ENCODE results near the gene FMNL2. TPM values are rescaled to one million over a fixed set of nuclear protein-coding genes. Genes with fewer than 3 reads are reported as not detected.

The FMNL2 gene
- total RNA-seq, 1 donor from 2014 or later = 15.7 TPM

GRCh38 chr2:152537081-152537651, 202.2 kb downstream of the FMNL2 start:
- Histone ChIP-seq H3K36me3 (ENCODE audit: control insufficient read depth in 3 of 3, insufficient read depth in 3 of 3, low read length in 3 of 3) (no peaks in the 10 kb centered on the region), H3K4me3 (ENCODE audit: low read length in 3 of 3) (no peak overlapping the region), H3K4me1 (ENCODE audit: control insufficient read depth in 3 of 3, insufficient read depth in 3 of 3, low read length in 3 of 3) (peaks cover 9 to 23% (median 19%) of the 10 kb centered on the region in 3 donors), H3K9ac (ENCODE audit: low read depth in 1 of 3, low read length in 3 of 3) (no peak overlapping the region), H3K27me3 (ENCODE audit: control insufficient read depth in 3 of 3, insufficient read depth in 3 of 3, low read length in 3 of 3) (no peaks in the 10 kb centered on the region), H3K27ac (ENCODE audit: low read depth, low read length) (no peak overlapping the region), H3K9me3 (ENCODE audit: control insufficient read depth in 3 of 3, low read length in 3 of 3) (no peaks in the 10 kb centered on the region)

GRCh38 chr2:152539424-152539823, 204.4 kb downstream of the FMNL2 start:
- H3K4me3 ChIP-seq (ENCODE audit: low read length in 3 of 3) = no peak overlapping the region
- H3K9me3 ChIP-seq (ENCODE audit: control insufficient read depth in 3 of 3, low read length in 3 of 3) = no peaks in the 10 kb centered on the region
- peaks cover 17 to 31% (median 21%) of the 10 kb centered on the region in 3 donors for H3K4me1 ChIP-seq (ENCODE audit: control insufficient read depth in 3 of 3, insufficient read depth in 3 of 3, low read length in 3 of 3)
- H3K36me3 ChIP-seq (ENCODE audit: control insufficient read depth in 3 of 3, insufficient read depth in 3 of 3, low read length in 3 of 3) = peaks cover 0 to 2% (median 0%) of the 10 kb centered on the region in 3 donors
- H3K9ac ChIP-seq (ENCODE audit: low read depth in 1 of 3, low read length in 3 of 3) = no peak overlapping the region
- no peaks in the 10 kb centered on the region for H3K27me3 ChIP-seq (ENCODE audit: control insufficient read depth in 3 of 3, insufficient read depth in 3 of 3, low read length in 3 of 3)
- no peak overlapping the region for H3K27ac ChIP-seq (ENCODE audit: low read depth, low read length)

- Histone ChIP-seq H3K4me3 (ENCODE audit: low read length in 3 of 3) (no peak overlapping the region), H3K9ac (ENCODE audit: low read depth in 1 of 3, low read length in 3 of 3) (no peak overlapping the region), H3K4me1 (ENCODE audit: control insufficient read depth in 3 of 3, insufficient read depth in 3 of 3, low read length in 3 of 3) (peaks cover 11 to 31% (median 19%) of the 10 kb centered on the region in 3 donors), H3K36me3 (ENCODE audit: control insufficient read depth in 3 of 3, insufficient read depth in 3 of 3, low read length in 3 of 3) (peaks cover 0 to 2% (median 0%) of the 10 kb centered on the region in 3 donors), H3K27ac (ENCODE audit: low read depth, low read length) (no peak overlapping the region), H3K9me3 (ENCODE audit: control insufficient read depth in 3 of 3, low read length in 3 of 3) (no peaks in the 10 kb centered on the region), H3K27me3 (ENCODE audit: control insufficient read depth in 3 of 3, insufficient read depth in 3 of 3, low read length in 3 of 3) (no peaks in the 10 kb centered on the region)
These were observed 206.7 kb downstream of the FMNL2 start for GRCh38 chr2:152541712-152542111.

GRCh38 chr2:152542337-152542994, 207.5 kb downstream of the FMNL2 start:
- peaks cover 0 to 2% (median 0%) of the 10 kb centered on the region in 3 donors for H3K36me3 ChIP-seq (ENCODE audit: control insufficient read depth in 3 of 3, insufficient read depth in 3 of 3, low read length in 3 of 3)
- no peak overlapping the region for H3K9ac ChIP-seq (ENCODE audit: low read depth in 1 of 3, low read length in 3 of 3)
- H3K27ac ChIP-seq (ENCODE audit: low read depth, low read length) = peak overlapping the region; percentile 57
- H3K4me3 ChIP-seq (ENCODE audit: low read length in 3 of 3) = no peak overlapping the region
- H3K4me1 ChIP-seq (ENCODE audit: control insufficient read depth in 3 of 3, insufficient read depth in 3 of 3, low read length in 3 of 3) = peaks cover 17 to 32% (median 27%) of the 10 kb centered on the region in 3 donors
- no peaks in the 10 kb centered on the region for H3K9me3 ChIP-seq (ENCODE audit: control insufficient read depth in 3 of 3, low read length in 3 of 3)
- no peaks in the 10 kb centered on the region for H3K27me3 ChIP-seq (ENCODE audit: control insufficient read depth in 3 of 3, insufficient read depth in 3 of 3, low read length in 3 of 3)

GRCh38 chr2:152542995-152543481, 208.1 kb downstream of the FMNL2 start:
- no peak overlapping the region for H3K4me3 ChIP-seq (ENCODE audit: low read length in 3 of 3)
- peak overlapping the region; percentile 57 for H3K27ac ChIP-seq (ENCODE audit: low read depth, low read length)
- H3K9ac ChIP-seq (ENCODE audit: low read depth in 1 of 3, low read length in 3 of 3) = no peak overlapping the region
- no peaks in the 10 kb centered on the region for H3K27me3 ChIP-seq (ENCODE audit: control insufficient read depth in 3 of 3, insufficient read depth in 3 of 3, low read length in 3 of 3)
- peaks cover 0 to 2% (median 0%) of the 10 kb centered on the region in 3 donors for H3K36me3 ChIP-seq (ENCODE audit: control insufficient read depth in 3 of 3, insufficient read depth in 3 of 3, low read length in 3 of 3)
- peaks cover 17 to 38% (median 30%) of the 10 kb centered on the region in 3 donors for H3K4me1 ChIP-seq (ENCODE audit: control insufficient read depth in 3 of 3, insufficient read depth in 3 of 3, low read length in 3 of 3)
- no peaks in the 10 kb centered on the region for H3K9me3 ChIP-seq (ENCODE audit: control insufficient read depth in 3 of 3, low read length in 3 of 3)

GRCh38 chr2:152543717-152544116, 208.7 kb downstream of the FMNL2 start:
- H3K9me3 ChIP-seq (ENCODE audit: control insufficient read depth in 3 of 3, low read length in 3 of 3) = no peaks in the 10 kb centered on the region
- peaks cover 0 to 2% (median 0%) of the 10 kb centered on the region in 3 donors for H3K36me3 ChIP-seq (ENCODE audit: control insufficient read depth in 3 of 3, insufficient read depth in 3 of 3, low read length in 3 of 3)
- H3K27ac ChIP-seq (ENCODE audit: low read depth, low read length) = no peak overlapping the region
- H3K4me1 ChIP-seq (ENCODE audit: control insufficient read depth in 3 of 3, insufficient read depth in 3 of 3, low read length in 3 of 3) = peaks cover 20 to 43% (median 30%) of the 10 kb centered on the region in 3 donors
- no peak overlapping the region for H3K9ac ChIP-seq (ENCODE audit: low read depth in 1 of 3, low read length in 3 of 3)
- H3K27me3 ChIP-seq (ENCODE audit: control insufficient read depth in 3 of 3, insufficient read depth in 3 of 3, low read length in 3 of 3) = no peaks in the 10 kb centered on the region
- no peak overlapping the region for H3K4me3 ChIP-seq (ENCODE audit: low read length in 3 of 3)

GRCh38 chr2:152544638-152545037, 209.7 kb downstream of the FMNL2 start:
- Histone ChIP-seq H3K27me3 (ENCODE audit: control insufficient read depth in 3 of 3, insufficient read depth in 3 of 3, low read length in 3 of 3) (no peaks in the 10 kb centered on the region), H3K36me3 (ENCODE audit: control insufficient read depth in 3 of 3, insufficient read depth in 3 of 3, low read length in 3 of 3) (peaks cover 2 to 5% (median 2%) of the 10 kb centered on the region in 3 donors), H3K4me3 (ENCODE audit: low read length in 3 of 3) (no peak overlapping the region), H3K27ac (ENCODE audit: low read depth, low read length) (no peak overlapping the region), H3K9ac (ENCODE audit: low read depth in 1 of 3, low read length in 3 of 3) (no peak overlapping the region), H3K4me1 (ENCODE audit: control insufficient read depth in 3 of 3, insufficient read depth in 3 of 3, low read length in 3 of 3) (peaks cover 20 to 43% (median 30%) of the 10 kb centered on the region in 3 donors), H3K9me3 (ENCODE audit: control insufficient read depth in 3 of 3, low read length in 3 of 3) (no peaks in the 10 kb centered on the region)

- peaks cover 20 to 43% (median 30%) of the 10 kb centered on the region in 3 donors for H3K4me1 ChIP-seq (ENCODE audit: control insufficient read depth in 3 of 3, insufficient read depth in 3 of 3, low read length in 3 of 3)
- H3K36me3 ChIP-seq (ENCODE audit: control insufficient read depth in 3 of 3, insufficient read depth in 3 of 3, low read length in 3 of 3) = peaks cover 2 to 5% (median 3%) of the 10 kb centered on the region in 3 donors
- H3K27me3 ChIP-seq (ENCODE audit: control insufficient read depth in 3 of 3, insufficient read depth in 3 of 3, low read length in 3 of 3) = no peaks in the 10 kb centered on the region
- H3K9me3 ChIP-seq (ENCODE audit: control insufficient read depth in 3 of 3, low read length in 3 of 3) = no peaks in the 10 kb centered on the region
- no peak overlapping the region for H3K4me3 ChIP-seq (ENCODE audit: low read length in 3 of 3)
- H3K9ac ChIP-seq (ENCODE audit: low read depth in 1 of 3, low read length in 3 of 3) = peak overlapping the region in 1 of 3 donors; percentile 27
- H3K27ac ChIP-seq (ENCODE audit: low read depth, low read length) = peak overlapping the region; percentile 76
These were observed 211.4 kb downstream of the FMNL2 start for GRCh38 chr2:152546230-152546837.

GRCh38 chr2:152548111-152548875, 213.3 kb downstream of the FMNL2 start:
- Histone ChIP-seq H3K27ac (ENCODE audit: low read depth, low read length) (no peak overlapping the region), H3K4me1 (ENCODE audit: control insufficient read depth in 3 of 3, insufficient read depth in 3 of 3, low read length in 3 of 3) (peaks cover 12 to 31% (median 23%) of the 10 kb centered on the region in 3 donors), H3K9ac (ENCODE audit: low read depth in 1 of 3, low read length in 3 of 3) (no peak overlapping the region), H3K27me3 (ENCODE audit: control insufficient read depth in 3 of 3, insufficient read depth in 3 of 3, low read length in 3 of 3) (no peaks in the 10 kb centered on the region), H3K4me3 (ENCODE audit: low read length in 3 of 3) (no peak overlapping the region), H3K36me3 (ENCODE audit: control insufficient read depth in 3 of 3, insufficient read depth in 3 of 3, low read length in 3 of 3) (peaks cover 2 to 5% (median 3%) of the 10 kb centered on the region in 3 donors), H3K9me3 (ENCODE audit: control insufficient read depth in 3 of 3, low read length in 3 of 3) (no peaks in the 10 kb centered on the region)

All from skeletal muscle tissue (tissue), 4 donors.